ENCODE results near the gene ANKRD24.
"Not testable (repeated sequence)": the region's sequence is repeated elsewhere in the genome, so short reads cannot be mapped to it uniquely, and the experiment has no call there.

- TF ChIP-seq CTCF, POLR2A (IDR thresholded peaks at IDR 0.05): not testable (repeated sequence)
Observed at GRCh38 chr19:4218523-4218922, 36.0 kb downstream of the ANKRD24 start.

All from ovary (tissue), 3 donors.